Glomerular visceral epithelial cell (primary cell): ENCODE data around the gene CMIP.

Experiments used
- DNase-seq: peaks from one replicate; pipeline ENCODE4 v3.0.0-alpha.2; 2016; ENCODE audit errors: extremely low spot score

The CMIP gene

DNA sequence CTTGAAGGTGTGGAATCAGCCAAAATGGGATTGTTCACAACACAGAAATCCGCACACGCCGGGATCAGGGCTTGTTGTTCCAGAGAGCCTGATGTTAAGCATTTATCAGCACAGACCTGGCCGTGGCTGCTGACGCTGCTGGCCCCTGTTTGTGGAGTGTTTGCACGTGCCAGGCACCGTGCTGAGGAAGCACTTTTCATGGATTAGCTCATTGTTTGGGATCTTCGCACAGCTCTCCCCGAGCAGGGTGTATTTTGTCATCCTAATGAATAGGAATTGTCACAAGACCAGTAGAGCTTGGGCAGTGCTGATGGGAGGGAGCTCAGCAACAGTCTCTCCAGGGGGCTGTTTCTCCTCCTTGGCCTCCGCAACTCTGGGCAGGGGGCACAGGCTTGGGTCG is 174.1 kb downstream of the CMIP start:
- DNase-seq, result no peak

DNA sequence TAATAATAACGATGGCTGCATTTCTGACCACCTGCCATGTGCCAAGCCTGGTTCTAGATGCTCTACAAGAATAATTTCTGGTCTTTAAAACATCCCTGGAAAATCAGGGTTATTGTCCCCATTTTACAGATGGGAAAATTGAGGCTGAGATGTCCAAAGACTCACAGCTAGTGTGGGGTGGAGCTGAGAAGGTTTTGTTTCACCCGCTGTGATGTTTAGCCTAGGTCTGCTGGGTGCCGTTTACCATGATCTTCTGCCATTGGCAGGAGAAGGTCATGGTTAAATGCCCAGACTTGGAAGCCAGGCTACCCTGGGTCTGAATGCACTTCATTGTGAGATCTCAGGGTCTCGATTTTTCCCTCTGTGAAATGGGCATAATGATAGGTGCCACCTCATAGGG is 175.4 kb downstream of the CMIP start:
- no peak for DNase-seq

DNA sequence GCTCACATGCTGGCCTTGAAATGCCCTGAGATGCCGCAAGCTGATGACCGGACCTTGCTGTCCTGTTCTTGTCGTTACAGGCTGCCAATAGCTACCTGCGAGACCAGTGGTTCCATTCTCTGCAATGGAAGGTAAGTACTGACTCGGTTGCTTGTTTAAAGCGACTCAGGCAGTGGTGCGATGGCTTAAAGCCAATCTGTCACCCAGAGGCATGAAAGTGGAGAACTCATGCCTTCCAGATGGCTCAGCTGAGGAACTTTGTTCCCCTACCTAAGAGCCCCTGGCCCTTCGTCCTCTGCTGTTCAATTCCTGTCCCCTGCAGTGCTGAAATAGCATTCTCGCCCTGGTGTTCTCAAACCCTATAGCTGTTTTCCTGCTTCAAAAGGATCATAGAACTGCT is 176.2 kb downstream of the CMIP start:
- DNase-seq, result no peak

DNA sequence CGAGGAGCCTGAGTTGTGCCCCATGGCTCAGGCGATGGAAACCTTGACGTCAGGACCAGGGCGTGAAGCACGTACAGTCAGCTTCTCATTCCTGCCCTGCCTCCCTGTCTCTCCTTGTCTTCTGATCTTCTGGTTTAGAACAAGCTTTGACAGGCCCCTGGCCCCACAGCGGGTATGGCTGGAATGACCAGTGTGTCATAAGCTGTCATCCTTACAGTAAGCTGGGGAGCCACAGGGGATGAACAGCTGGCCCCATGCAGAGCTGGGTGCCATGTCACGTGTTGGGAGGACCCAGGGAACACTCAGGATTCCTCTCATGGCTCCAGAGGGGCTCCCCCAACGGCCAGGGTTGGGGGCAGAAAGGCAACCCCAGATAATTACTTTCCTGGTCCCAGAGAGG is 176.9 kb downstream of the CMIP start:
- no peak for DNase-seq

DNA sequence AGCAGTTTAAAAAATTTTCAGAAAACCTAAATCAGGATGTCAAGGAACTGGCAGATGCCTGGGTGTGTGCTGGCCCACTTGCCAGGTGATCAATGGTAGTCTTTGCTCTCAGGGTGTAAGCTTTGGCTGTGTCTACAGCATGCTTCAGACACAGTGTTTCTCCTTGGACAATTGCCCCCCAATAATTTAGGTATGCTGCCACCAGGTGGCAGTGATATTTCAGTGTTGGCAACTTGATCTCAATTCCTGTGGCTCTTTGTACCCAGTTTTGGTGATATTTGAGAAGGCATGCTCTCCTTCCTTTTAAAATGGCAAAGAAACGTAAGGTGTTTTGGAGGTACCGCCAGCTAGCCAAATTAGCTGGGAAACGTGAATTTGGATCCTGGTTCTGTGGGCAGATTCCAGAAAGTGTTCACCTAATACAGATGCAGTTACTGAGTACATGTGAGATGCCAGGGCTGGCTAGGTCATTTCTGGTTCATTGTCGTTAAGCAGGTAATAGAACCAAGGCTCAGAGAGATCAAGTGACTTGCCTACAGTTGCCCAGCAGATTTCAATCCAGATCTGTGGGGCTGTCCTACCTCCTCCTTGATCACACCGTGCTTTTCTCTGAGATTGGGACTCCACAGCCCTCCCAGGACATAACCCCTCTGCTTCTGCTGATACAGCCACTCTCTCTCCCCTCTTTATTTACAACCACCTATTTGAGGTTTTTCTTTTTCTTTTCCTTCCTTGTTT is 178.9 kb downstream of the CMIP start:
- DNase-seq, result peak; percentile 45

DNA sequence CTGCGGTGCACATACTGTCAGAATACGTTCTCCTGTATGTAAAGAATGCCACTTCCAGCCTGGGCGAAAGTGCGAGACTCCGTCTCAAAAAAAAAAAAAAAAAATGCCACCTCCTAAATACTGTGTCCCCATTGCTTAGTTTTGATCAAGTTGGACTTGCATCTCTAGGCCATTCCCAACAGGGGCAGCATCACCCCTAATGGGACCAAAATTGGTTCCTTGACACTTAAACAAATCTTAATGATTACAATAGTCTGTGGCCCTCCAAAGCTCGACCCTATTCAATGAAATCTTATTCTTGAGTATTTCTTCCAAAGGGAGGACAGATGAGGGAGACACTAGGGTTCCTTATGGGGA is 179.8 kb downstream of the CMIP start:
- no peak for DNase-seq

DNA sequence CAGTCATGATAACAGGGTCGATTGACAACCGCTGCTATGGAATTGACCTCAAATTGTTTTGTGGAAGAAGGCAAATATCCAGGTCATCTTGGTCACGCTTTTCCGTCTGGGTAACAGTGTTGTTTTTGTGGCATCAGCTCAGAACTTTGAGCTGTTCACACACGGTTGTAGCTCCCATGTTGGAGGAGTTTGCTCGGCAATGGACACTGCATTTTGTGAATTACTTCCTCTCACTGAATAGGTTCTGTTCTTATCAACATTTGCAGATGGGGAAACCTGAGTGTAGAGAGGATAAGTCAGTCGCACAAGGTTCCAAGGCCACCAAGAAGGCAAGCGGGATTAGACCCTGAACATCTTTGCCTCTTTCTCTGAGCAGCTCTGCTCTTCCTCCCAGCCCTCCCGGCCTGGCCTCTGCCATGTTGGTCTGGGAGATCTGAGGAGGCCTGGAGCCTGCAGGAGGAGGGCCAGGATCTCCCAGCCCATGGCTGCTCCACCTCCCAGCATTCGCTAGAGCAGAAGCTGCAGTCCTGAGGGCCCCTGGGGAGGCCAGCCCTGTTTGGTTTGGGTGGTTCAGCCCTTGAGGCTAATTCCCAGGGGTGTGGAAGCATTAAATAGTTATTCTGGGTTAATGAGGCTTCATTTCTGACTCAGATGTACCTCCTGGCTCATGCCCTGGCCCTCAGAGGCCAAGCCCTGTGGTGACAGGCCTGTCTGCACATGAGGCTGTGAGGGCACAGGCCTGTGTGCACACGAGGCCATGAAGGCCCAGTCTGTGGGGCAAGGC is 180.3 kb downstream of the CMIP start:
- DNase-seq, result peak; percentile 30

DNA sequence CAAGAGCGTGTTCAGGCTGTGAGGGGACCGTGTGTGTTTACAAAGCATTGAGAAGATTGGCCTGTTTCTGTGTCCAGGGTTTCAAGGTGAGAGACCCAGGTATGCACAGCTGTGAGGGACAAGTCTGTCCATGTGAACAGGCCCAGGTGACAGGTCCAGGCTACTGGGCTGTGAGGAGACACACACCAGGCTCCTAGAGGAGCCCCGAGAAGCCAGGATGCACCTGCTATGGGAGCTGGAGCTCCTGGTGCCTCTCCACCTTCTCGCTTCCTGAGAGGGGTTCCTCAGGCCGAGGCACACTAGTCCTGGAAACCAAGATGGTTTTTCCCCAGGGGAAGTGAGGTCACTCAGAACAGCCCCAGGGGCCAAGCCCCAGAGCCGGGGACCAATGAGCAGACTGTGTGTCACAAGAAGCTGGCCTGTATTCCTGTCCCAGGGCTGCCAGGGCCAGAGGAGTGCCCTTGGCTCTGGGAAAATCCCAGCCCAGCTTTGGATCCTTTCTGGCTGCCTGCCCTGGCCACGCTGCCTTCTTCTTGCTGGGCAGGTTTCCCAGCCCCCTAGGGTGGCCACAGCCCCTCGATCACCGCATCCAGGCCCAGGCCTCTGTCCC is 181.0 kb downstream of the CMIP start:
- peak; percentile 87 for DNase-seq

DNA sequence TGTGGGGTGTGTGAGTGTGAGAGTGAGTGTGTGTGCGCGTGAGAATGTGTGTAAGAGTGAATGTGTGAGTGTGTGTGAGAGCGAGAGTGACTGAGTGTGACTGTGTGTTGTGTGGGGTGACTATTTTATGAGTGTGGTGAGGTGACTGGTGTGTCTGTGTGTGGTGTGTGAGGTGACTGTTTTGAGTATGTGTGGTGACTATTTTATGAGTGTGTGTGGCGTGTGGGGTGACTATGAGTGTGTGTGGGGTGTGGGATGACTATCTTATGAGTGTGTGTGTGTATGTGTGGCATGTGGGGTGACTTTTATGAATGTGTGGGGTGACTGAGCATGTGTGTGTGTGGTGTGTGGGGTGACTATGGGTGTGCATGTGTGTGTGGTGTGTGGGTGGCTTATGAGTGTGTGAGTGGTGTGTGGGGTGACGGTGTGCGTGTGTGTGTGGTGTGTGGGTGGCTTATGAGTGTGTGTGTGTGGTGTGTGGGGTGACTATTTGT is 181.6 kb downstream of the CMIP start:
- DNase-seq, result no peak

DNA sequence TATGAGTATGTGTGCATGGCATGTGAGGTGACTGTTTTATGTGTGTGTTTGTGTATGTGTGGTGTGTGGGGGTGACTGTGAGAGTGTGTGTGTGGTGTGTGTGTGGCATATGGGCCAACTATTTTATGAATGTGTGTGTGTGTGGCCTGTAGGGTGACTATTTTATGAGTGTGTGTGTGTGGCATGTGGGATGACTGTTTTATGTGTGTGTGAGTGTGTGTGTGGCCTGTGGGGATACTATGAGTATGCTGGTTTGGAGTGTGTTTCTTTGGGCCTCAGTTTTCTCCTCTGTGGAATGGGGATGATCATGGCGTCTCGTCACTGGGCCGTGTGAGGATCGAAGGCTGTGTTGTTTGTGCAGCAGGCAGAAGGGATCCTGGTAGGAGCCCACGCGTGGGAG is 182.4 kb downstream of the CMIP start:
- DNase-seq, result no peak

DNA sequence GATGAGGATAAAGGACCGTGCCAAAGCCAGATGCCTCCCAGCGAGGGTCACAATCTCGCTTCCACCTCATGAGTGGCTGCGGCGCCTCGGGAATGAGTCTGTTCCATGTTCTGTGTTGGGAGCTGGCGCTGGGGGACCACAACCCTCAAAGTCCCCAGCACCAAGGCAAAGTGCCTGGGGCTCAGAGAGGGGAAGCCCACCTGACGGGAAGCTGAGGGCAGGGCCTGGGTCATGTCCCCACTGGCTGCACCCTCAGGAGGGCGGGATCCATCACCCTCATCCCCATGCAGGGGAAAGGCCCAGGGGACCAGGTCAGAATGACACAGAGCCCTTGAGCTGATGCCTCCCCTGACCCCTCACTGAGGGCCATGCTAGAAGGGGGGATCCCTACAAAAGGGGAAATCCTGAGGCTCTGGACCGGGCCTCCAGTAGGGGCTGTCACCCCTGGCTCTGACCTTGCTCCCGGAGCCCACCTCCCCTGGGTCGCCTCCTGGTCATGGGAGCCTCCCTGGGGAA is 183.2 kb downstream of the CMIP start:
- DNase-seq, result no peak

DNA sequence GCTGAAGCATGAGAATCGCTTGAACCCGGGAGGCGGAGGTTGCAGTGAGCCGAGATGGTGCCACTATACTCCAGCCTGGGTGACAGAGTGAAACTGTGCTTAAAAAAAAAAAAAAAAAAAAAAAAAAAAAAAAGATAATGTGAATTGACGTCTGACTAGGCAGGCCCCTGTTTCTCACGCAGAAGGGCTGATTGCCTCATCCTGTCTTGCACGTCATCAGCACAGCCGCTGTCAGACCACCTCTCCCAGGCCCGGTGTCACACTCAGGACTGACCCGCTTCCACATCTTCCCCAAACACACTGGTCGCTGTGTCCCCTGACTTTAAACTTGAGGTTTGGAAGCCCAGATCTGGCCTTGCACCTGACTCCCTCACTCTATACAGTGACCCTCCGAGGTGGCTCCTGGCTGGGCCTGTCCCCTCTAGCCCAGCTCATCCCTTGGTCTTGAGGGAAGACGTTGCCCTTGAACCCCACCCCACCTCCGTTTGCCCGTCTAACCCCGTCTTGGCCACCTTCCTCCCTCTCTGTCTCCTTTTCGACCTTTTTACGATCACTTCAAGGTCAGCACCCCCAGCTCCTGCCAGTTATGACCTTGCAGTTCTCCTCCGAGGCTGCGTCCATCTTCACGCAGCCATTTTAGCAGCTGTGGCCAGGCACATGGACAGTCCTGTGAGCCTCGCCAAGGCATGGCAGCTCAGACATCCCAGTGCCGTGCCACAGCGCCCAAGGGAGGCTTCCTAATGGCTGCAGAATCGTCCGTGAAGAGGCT is 184.6 kb downstream of the CMIP start:
- no peak for DNase-seq

DNA sequence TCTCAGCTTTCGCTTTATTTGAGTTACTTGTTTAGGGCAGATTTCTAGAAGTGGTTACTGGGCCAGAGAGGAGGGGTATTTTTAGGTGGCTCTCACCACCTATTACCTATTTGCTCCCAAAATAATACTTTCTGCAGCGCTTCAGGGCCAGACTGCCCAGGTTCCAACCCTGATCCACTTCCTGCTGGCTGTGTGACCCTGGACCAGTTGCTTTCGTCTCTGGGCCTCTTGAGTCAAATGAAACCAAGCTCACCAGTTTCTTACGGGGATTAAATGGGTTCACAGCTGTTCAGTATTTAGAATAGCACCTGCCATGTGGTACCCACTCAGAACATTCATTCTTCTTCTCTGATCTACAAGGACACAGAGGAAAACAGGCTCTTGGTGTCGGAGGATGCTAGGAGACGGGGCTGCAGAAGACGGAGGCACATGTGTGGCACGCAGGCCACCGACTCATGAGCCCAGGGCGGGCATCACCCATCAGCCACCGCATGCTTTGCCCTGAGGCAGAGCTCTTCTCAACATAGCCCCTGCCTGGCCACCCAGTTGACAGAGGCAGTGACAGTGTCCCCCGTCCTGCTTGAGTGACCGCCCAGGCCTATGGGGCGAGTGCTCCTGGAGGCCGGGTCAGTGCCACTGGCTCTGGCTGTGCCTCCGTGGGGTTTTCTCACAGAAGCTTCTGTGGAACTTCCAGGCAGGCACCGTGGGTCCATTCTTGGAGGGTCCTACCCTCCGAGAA is 185.5 kb downstream of the CMIP start:
- DNase-seq, result no peak

DNA sequence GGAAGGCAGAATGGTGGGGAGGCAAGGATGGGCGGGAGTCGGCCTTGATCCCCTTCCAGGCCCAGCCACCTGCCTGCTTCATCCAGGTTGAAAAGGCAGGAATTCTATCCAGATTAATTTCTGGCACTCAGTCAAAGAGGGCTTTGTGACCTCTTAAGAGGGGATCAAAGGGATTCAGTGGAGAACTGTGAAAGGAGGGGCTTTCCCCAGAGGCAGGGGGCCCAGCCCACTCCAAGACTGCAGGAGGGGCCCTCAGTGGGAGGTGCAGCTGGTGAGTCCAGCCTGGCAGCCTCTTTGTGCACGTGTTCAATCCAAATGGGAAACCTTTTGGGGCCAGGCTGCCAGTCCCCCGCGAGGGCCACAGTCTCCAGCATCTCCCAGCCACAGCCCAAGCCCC is 186.0 kb downstream of the CMIP start:
- no peak for DNase-seq

DNA sequence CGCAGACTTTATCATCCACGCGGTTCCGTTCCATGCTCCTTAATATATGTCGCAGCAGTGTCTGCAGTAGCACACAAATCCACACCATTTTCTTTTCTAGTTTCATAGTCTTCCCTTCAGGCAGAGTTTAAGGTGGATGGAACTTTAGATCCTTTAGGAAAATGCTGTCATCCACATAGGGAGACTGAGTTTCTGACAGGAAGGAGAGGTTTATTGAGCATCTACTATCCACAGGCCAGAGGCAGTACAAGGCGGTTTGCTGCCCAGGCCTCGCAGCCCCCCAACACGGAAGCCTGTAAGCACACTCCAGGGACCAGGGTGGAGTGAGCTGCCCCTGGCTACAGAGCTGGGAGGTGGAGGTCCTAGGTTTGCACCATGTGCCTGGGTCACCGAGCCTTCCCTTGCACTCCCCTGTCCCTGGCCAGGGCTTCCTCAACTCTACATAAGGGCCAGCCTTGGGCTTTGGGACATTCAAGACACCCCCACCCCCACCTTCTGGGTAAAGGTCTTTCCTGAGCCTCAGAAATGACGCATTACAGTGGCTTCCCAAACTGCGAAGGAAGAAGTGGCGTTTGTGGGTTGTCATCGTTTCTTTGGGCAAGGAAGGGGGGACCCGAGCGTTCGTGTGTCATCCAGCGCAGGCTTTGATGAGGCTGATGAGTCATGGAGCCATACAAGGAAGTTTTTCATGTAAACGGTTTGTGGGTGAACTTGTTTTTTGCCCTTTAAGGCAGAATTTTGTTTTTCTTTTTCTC is 188.0 kb downstream of the CMIP start:
- DNase-seq, result peak; percentile 68

DNA sequence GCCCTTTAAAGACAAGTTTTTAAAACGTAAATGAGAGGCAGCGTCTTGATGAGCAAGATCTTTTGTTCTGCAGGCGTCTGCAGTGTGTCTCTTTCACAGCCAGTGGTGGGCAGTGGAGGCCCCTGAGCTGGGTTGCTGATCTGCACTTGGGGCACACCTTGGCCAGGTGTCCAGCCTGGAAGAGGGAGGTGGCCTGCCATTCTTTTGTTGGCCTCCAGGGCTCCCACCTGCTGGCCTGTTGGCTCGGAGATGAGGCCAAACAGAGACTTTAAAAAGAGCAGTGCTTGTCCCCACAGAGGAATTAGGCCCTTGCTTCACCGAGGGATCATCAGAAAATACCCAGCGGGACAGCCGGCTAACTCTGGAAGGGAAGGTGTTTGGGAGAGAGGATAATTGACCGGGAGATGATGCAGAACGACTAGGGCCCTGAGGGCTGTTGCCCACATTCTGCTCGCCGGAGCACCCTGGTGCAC is 188.6 kb downstream of the CMIP start:
- DNase-seq, result no peak

DNA sequence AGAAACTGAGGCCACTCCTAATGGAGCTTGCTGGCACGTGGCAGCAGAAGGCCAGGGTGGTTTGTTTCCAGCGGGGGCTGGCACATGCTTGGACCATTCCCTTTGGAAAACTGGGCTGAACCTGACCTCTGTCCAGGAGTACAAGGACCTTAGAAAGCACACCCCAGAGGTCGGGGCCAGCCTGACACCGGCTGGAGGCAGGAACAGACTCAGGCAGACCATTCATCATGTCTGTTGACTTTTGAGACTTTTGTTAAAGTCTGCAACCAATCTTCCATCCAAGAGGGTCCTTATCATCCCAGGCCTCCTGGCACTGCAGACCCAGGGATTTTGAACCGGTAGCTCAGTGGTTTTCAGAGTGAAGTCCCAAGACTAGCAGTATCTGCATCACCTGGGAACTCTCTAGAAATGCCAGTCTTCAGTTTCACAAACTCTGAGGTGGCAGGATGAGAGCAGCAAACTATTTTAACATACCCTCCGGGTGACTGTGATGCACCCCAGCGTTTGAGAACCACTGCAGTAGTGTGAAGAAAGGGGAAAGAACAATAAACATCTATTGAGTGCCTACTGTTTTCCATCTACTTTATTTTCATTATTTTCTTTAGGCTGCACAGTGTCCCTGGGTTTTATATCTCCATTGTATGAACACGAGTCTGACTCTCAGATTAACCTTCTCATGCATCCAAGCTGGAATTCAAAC is 189.2 kb downstream of the CMIP start:
- no peak for DNase-seq

DNA sequence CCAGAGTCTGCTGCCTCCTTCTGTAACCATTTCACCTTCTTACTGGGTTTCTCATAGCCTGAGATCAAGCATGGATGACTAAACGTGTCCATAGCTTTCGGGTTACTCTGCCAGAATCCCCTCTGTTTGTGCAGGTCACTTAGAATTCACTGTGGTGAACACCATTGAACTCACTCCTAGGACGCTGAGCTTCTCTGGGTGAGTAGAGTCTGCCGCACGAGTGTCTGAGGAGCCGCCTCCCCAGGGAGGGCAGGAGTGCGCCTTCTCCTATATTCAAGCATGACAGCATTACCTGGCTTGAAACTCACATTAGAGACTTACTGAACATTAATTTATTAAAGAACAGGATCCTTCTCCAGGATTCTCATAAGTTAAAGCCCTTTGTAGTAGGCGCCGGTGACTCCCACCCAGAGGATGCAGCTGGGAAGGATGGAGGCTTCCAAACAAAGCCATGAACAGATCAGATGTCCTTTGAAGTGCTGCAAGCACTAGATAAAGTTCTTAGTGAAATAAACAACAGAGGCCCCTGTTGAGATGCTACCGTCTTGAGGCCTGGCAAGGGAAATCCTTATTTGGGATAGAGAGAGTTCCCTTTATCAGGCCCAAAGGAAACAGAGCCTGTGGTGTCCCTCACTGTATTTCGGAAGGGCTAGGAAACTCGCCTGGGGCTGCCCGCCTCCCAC is 189.9 kb downstream of the CMIP start:
- DNase-seq, result no peak
